B cell (primary cell): ENCODE measurements around the gene DVL1. TPM values are rescaled to one million over a fixed set of nuclear protein-coding genes. Genes with fewer than 3 reads are reported as not detected.

Experiments
- ATAC-seq: fragments of 200-7000 bp; cut with Tn5 transposase; one replicate; pipeline ENCODE4 v1.10.0; 2021; ENCODE audit warnings: low read depth, mild to moderate bottlenecking, moderate number of reproducible peaks, moderate library complexity
- CTCF ChIA-PET: fragments of 350-600 bp; sonication (Branson Sonifier 250); formaldehyde crosslinking; loops from one replicate; lab custom pipeline; 2021; ENCODE audit warnings: antibody characterized with exemption, inconsistent platforms; lab: Charles Lee
- POLR2A ChIA-PET: fragments of 350-600 bp; sonication (Branson Sonifier 250); formaldehyde crosslinking; loops from one replicate; lab custom pipeline; 2021; ENCODE audit warnings: antibody characterized with exemption; lab: Charles Lee
- DNase-seq: peaks from one replicate; pipeline ENCODE4 v3.0.0; 2013
- H2AFZ ChIP-seq: 2 replicates; pipeline ENCODE4 v1.6.1; 2012; ENCODE audit warnings: mild to moderate bottlenecking, low read depth, low read length; ENCODE audit not compliant: insufficient read depth, poor library complexity, severe bottlenecking
- H3K27ac ChIP-seq, 2 donors: 1 replicate in 1 of 2; 2 replicates in 1 of 2; pipeline ENCODE4 v1.5.1; 2012 to 2013; ENCODE audit warnings: low read length in 2 of 2, mild to moderate bottlenecking in 2 of 2, moderate library complexity in 1 of 2
- H3K27me3 ChIP-seq, 4 experiments: fragments of 200-600 bp in 1 of 4; sonication (generic) in 1 of 4; replicated peaks in 1 of 4; 1 replicate in 2 of 4; 2 replicates in 2 of 4; pipeline versions ENCODE4 v1.6.1 to v1.7.0; 2013 to 2016; ENCODE audit warnings: low read length in 3 of 4, mild to moderate bottlenecking in 2 of 4, mixed read lengths in 1 of 4, moderate library complexity in 1 of 4; ENCODE audit not compliant: insufficient read depth in 4 of 4, control insufficient read depth in 3 of 4; ENCODE audit errors: control extremely low read depth in 1 of 4
- H3K36me3 ChIP-seq, 2 experiments: replicated peaks in 1 of 2; 1 replicate in 1 of 2; 2 replicates in 1 of 2; pipeline versions ENCODE4 v1.6.1 to v1.7.1; 2013; ENCODE audit warnings: low read length in 1 of 2; ENCODE audit not compliant: insufficient read depth in 2 of 2, control insufficient read depth in 1 of 2; ENCODE audit errors: control extremely low read depth in 1 of 2, extremely low read depth in 1 of 2
- H3K4me1 ChIP-seq, 2 donors: fragments of 200-600 bp in 1 of 2; sonication (generic) in 1 of 2; 1 replicate in 1 of 2; 2 replicates in 1 of 2; pipeline versions ENCODE4 v1.5.1 to v1.6.1; 2013 to 2017; ENCODE audit warnings: low read length in 2 of 2; ENCODE audit not compliant: control insufficient read depth in 2 of 2, insufficient read depth in 2 of 2
- H3K4me2 ChIP-seq: replicated peaks from 2 replicates; pipeline ENCODE3; 2012; ENCODE audit warnings: mild to moderate bottlenecking, low read depth, low read length; ENCODE audit not compliant: poor library complexity, severe bottlenecking
- H3K4me3 ChIP-seq, 5 experiments: fragments of 200-600 bp in 1 of 5; sonication (generic) in 1 of 5; 1 replicate in 3 of 5; 2 replicates in 2 of 5; pipeline versions ENCODE4 v1.5.1 to v1.7.0; 2011 to 2016; ENCODE audit warnings: low read length in 4 of 5, mild to moderate bottlenecking in 4 of 5, low read depth in 2 of 5, control low read depth in 1 of 5, moderate library complexity in 1 of 5; ENCODE audit not compliant: insufficient read depth in 1 of 5; ENCODE audit errors: control extremely low read depth in 1 of 5, extremely low read depth in 1 of 5
- H3K79me2 ChIP-seq: fragments of 200-600 bp; sonication (generic); one replicate; pipeline ENCODE4 v1.6.0; 2016; ENCODE audit warnings: low read length; ENCODE audit not compliant: control insufficient read depth, insufficient read depth
- H3K9ac ChIP-seq: fragments of 200-600 bp; sonication (generic); 2 replicates; pipeline ENCODE4 v1.6.1; 2017; ENCODE audit warnings: mild to moderate bottlenecking, low read length, moderate library complexity
- H3K9me3 ChIP-seq, 3 donors: one replicate each; pipeline versions ENCODE4 v1.6.1 to v1.7.1; 2013; ENCODE audit warnings: low read length in 2 of 3; ENCODE audit not compliant: control insufficient read depth in 2 of 3, insufficient read depth in 1 of 3; ENCODE audit errors: control extremely low read depth in 1 of 3
- H4K20me1 ChIP-seq: 2 replicates; pipeline ENCODE4 v1.6.0; 2012; ENCODE audit warnings: mild to moderate bottlenecking, low read length; ENCODE audit not compliant: insufficient read depth, control insufficient read depth, poor library complexity, severe bottlenecking
- H3K27ac Mint-ChIP-seq: one replicate; pipeline ENCODE4 v1.8.0; 2021; ENCODE audit warnings: mixed read lengths
- H3K27me3 Mint-ChIP-seq: one replicate; pipeline ENCODE4 v1.8.0; 2021; ENCODE audit warnings: mixed read lengths
- H3K4me1 Mint-ChIP-seq: one replicate; pipeline ENCODE4 v1.8.0; 2021; ENCODE audit warnings: mixed read lengths
- H3K4me3 Mint-ChIP-seq: one replicate; pipeline ENCODE4 v1.8.0; 2021; ENCODE audit warnings: mixed read lengths
- H3K9me3 Mint-ChIP-seq: one replicate; pipeline ENCODE4 v1.8.0; 2022; ENCODE audit warnings: mixed read lengths; ENCODE audit not compliant: insufficient read depth
- CTCF ChIP-seq: fragments of 200-600 bp; IDR thresholded peaks from one replicate; pipeline ENCODE4 v1.8.0; 2022; ENCODE audit warnings: antibody characterized with exemption, mild to moderate bottlenecking
- EZH2 ChIP-seq: IDR thresholded peaks from 2 replicates; pipeline ENCODE4 v1.6.1; 2012; ENCODE audit warnings: borderline replicate concordance, low read depth, mild to moderate bottlenecking, moderate library complexity, low read length; ENCODE audit not compliant: insufficient read depth, poor library complexity, severe bottlenecking
- WGBS: methylation state at CpG from one replicate; pipeline ENCODE4 v1.1.5; 2013; ENCODE audit warnings: missing lambda C conversion rate; ENCODE audit not compliant: insufficient coverage; 5-methylcytosine and 5-hydroxymethylcytosine counted together
- intact Hi-C: fragments of 100-400 bp; cut with micrococcal nuclease; formaldehyde crosslinking; loops from one replicate; pipeline ENCODE4 v1.10.0; 2022
- polyA minus RNA-seq: library from RNA; depleted of rRNA, polyadenylated mRNA; stranded (reverse); fragments of >200 nt; gene quantifications from 2 replicates; pipeline ENCODE4 v1.2.3, GENCODE V29; 2012
- polyA plus RNA-seq: library from polyadenylated mRNA; depleted of rRNA; stranded (reverse); fragments of >200 nt; gene quantifications from 2 replicates; pipeline ENCODE4 v1.2.3, GENCODE V29; 2012
- total RNA-seq, 2 donors: library from RNA; stranded (reverse); fragments of 120-200 nt in 1 of 2; gene quantifications; 1 replicate in 1 of 2; 2 replicates in 1 of 2; pipeline versions ENCODE4 v1.2.3 to v1.2.4, GENCODE V29; 2013 to 2022

Gene DVL1
- total RNA-seq (46.1 and 48.2 TPM in 2 replicates), polyA plus RNA-seq (46.0 and 53.5 TPM in 2 replicates), polyA minus RNA-seq (48.3 and 53.2 TPM in 2 replicates)
- 25.9 TPM for total RNA-seq (2013)

DNA sequence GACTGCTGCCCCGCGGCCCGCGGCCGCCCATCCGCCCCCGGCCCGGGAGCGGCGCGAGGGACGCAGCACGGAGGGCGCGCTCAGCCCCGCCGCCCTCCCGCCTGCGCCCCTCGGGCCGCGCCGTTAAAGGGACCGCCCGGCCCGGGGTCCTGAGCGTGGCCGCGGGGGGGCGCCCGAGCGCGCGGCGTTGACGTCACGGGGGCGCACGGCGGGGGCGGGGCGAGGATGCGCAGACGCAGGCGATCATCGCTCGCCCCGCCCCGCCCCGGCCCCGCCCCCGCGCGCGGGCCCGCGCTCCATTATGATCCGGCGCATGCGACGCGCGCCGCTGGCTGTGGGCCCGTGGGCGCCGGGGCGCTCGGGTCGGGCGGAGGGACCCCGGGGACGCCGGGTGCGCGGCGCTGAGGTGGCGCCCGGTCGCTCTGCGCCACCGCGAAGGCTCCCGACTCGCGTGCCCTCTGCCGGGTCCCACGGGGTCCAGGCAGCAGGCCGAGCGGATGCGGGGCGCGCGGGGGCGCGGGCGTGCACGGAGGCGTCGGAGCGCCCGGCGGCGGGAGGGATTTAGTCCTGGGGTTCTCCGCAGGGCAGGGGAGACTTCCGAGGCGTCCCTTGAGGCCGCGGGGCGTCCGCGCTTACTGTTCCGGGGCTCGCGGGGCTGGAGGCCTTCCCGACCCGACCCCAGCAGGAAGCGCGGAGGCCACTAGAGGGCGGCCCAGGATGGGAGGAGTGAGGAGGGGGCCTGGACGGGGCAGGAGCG is at the start of gene DVL1:
DVL1 (minus strand) TSS at position 163 of the 757 bp plus-strand sequence. CDS start 353 bp downstream, outside the sequence.
- H3K4me1 ChIP-seq: peaks cover 30 to 44% of the 10 kb centered on the region in 2 donors
- peaks cover 0 to 7% (median 0%) of the 10 kb centered on the region in 3 donors for H3K9me3 ChIP-seq
- DNase-seq (peak; percentile 88), ATAC-seq (peak; percentile 81)
- POLR2A ChIA-PET: no interaction called here
- H4K20me1 ChIP-seq: peaks cover 36% of the 10 kb centered on the region
- Mint-ChIP-seq H3K9me3 (no peaks in the 10 kb centered on the region), H3K27me3 (peaks cover 12% of the 10 kb centered on the region), H3K4me3 (peak within 1 kb of the TSS; percentile 83), H3K27ac (peak within 1 kb of the TSS; percentile 56), H3K4me1 (peaks cover 31% of the 10 kb centered on the region)
- peaks cover 0 to 31% (median 10%) of the 10 kb centered on the region in 4 experiments for H3K27me3 ChIP-seq
- peak within 1 kb of the TSS; percentile 75 for H3K9ac ChIP-seq
- peaks cover 34% of the 10 kb centered on the region for H3K79me2 ChIP-seq
- WGBS: under 1% methylated on average over 113 of the region's 122 CpGs
- TF ChIP-seq EZH2 (no peak), CTCF (peak; percentile 46)
- CTCF ChIA-PET: no interaction called here
- peak within 1 kb of the TSS; percentile 88 for H2AFZ ChIP-seq
- peak within 1 kb of the TSS; percentile 34 to 81 (median 64) for H3K4me3 ChIP-seq
- H3K4me2 ChIP-seq: peak within 1 kb of the TSS; percentile 96
- intact Hi-C loops: loop anchor here (1.0 kb wide), 2 partner anchors 25 to 26 kb away; partner anchors contain the start of genes AURKAIP1, CPTP and INTS11
- peak within 1 kb of the TSS in 1 of 2 donors; percentile 73 for H3K27ac ChIP-seq
- H3K36me3 ChIP-seq: no peaks in the 10 kb centered on the region
